ENCODE results near the gene TXNDC17.

TXNDC17 gene

DNA sequence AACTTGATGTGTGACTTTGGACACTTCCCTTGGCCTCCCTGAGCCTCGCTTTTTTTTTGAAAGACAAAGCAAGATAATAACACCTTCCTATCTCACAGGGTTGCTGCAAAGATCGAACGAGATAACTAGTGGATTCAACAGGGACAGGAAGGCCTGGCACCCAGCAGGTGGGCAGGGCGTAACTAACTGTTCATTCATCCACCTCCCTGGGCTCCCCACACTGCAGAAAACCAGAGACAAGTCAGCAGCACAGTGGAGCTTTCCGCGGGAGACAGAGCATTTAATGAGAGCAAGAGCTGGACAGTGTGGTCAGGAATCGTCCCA lies 43.6 kb downstream of the TXNDC17 start:
- H3K4me2 ChIP-seq (ENCODE audit: low read length), result no peak overlapping the region
- H3K36me3 ChIP-seq (ENCODE audit: control insufficient read depth, insufficient read depth, low read length), result no peaks in the 10 kb centered on the region
- no peaks in the 10 kb centered on the region for H3K27me3 ChIP-seq (ENCODE audit: control insufficient read depth, insufficient read depth, low read length)
- no peak overlapping the region for H3K4me3 ChIP-seq (ENCODE audit: low read depth, low read length)
- no peaks in the 10 kb centered on the region for H3K4me1 ChIP-seq
- H3K9me3 ChIP-seq (ENCODE audit: control insufficient read depth, low read length), result no peaks in the 10 kb centered on the region
- no peak overlapping the region for H3K27ac ChIP-seq
- H2AFZ ChIP-seq, result no peak overlapping the region
- no peak overlapping the region for H3K9ac ChIP-seq
- TF ChIP-seq, protein P1, sequence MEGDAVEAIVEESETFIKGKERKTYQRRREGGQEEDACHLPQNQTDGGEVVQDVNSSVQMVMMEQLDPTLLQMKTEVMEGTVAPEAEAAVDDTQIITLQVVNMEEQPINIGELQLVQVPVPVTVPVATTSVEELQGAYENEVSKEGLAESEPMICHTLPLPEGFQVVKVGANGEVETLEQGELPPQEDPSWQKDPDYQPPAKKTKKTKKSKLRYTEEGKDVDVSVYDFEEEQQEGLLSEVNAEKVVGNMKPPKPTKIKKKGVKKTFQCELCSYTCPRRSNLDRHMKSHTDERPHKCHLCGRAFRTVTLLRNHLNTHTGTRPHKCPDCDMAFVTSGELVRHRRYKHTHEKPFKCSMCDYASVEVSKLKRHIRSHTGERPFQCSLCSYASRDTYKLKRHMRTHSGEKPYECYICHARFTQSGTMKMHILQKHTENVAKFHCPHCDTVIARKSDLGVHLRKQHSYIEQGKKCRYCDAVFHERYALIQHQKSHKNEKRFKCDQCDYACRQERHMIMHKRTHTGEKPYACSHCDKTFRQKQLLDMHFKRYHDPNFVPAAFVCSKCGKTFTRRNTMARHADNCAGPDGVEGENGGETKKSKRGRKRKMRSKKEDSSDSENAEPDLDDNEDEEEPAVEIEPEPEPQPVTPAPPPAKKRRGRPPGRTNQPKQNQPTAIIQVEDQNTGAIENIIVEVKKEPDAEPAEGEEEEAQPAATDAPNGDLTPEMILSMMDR (IDR thresholded peaks at IDR 0.05), result no peak
- H3K79me2 ChIP-seq, result no peaks in the 10 kb centered on the region

DNA sequence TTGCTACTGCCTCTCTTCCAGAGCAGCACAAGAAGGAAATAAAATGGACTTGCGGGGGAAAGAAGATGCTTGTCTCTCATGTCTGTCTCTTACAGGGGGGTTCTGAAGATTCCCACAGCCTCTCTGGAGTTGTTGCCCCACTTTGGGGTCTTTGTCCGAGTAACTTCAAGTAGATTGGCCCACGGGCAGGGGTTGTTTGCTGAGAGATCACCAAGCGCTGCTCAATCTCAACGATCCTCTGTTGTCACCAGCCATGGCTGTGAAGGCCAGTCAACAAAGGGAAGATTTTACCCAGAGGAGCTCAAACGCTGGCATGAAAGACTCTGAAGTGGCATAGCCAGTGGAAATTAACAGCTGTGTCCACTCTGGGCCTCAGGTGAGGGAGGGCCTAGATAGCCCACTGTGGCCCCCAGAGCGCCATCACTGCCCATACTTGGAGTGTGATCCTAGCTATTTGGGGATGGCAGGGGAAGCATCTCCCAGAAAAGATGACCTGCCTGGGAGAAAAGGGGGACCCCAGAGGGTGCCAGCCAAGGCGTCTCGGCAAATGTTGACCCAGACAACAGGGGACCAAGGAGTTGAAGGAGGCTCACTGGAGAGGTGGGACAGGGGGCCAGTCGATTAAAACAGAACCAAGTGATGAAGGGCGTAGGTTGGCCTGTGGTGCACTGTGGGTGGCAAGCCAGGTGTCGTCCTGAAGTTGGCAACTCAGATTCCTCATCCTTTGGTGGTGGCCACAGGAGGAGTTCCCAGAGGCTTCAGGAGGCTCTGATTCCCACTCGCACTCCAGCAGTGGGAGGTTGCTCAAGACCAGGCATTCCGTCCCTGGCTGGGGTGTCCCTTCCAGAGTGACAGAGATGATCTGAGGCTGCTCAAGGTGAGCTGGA lies 44.3 kb downstream of the TXNDC17 start:
- no peak overlapping the region for H2AFZ ChIP-seq
- TF ChIP-seq, protein P1 (IDR thresholded peaks at IDR 0.05), result no peak
- no peak overlapping the region for H3K4me3 ChIP-seq (ENCODE audit: low read depth, low read length)
- no peaks in the 10 kb centered on the region for H3K36me3 ChIP-seq (ENCODE audit: control insufficient read depth, insufficient read depth, low read length)
- H3K27ac ChIP-seq, result no peak overlapping the region
- H3K9ac ChIP-seq, result no peak overlapping the region
- H3K4me1 ChIP-seq, result no peaks in the 10 kb centered on the region
- H3K9me3 ChIP-seq (ENCODE audit: control insufficient read depth, low read length), result no peaks in the 10 kb centered on the region
- H3K4me2 ChIP-seq (ENCODE audit: low read length), result no peak overlapping the region
- H3K79me2 ChIP-seq, result no peaks in the 10 kb centered on the region
- no peaks in the 10 kb centered on the region for H3K27me3 ChIP-seq (ENCODE audit: control insufficient read depth, insufficient read depth, low read length)

DNA sequence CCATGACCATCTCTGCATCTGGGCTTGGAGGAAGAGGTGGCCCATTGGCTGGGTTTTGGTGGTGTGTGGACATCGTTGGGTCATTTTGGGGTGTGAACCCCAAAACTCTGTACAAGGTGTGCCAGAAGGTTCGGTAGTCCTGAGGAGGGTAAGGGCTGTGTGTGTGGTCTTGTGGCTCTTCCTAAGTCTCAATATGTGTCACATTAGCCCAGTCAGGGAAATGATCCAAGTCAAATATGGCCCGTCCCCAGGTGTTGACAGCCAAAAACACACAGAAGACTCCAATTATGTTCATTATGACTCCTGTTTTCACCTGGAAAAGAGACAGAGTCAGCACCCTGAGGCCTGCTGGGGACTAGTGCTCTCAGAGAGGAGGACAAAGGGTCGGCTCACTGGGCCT lies 45.2 kb downstream of the TXNDC17 start:
- H3K27me3 ChIP-seq (ENCODE audit: control insufficient read depth, insufficient read depth, low read length), result no peaks in the 10 kb centered on the region
- no peaks in the 10 kb centered on the region for H3K79me2 ChIP-seq
- H3K27ac ChIP-seq, result no peak overlapping the region
- no peak overlapping the region for H3K4me3 ChIP-seq (ENCODE audit: low read depth, low read length)
- no peaks in the 10 kb centered on the region for H3K9me3 ChIP-seq (ENCODE audit: control insufficient read depth, low read length)
- H3K9ac ChIP-seq, result no peak overlapping the region
- no peak overlapping the region for H3K4me2 ChIP-seq (ENCODE audit: low read length)
- no peaks in the 10 kb centered on the region for H3K4me1 ChIP-seq
- no peak overlapping the region for H2AFZ ChIP-seq
- TF ChIP-seq, protein P1 (IDR thresholded peaks at IDR 0.05), result no peak
- H3K36me3 ChIP-seq (ENCODE audit: control insufficient read depth, insufficient read depth, low read length), result no peaks in the 10 kb centered on the region

DNA sequence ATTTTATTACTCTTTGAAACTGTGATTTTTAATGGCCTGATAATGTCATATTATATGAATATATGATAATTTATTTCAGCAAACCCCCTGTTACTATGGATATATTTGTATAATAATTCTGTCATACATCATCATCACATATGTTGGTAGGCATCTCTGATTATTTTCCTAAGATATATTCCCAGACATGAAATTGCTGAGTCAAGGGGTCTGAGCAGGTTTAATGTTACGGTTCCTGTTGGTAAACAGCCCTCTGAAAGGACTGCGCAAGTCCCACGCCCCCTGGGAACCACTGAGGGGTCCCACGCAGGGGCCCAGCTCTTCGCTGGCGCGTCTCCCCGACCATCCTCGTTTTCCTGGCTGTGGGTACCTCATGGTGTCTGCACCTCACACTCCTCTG lies 48.1 kb downstream of the TXNDC17 start:
- Histone ChIP-seq H3K79me2 (no peaks in the 10 kb centered on the region), H3K9me3 (ENCODE audit: control insufficient read depth, low read length) (no peaks in the 10 kb centered on the region), H3K4me1 (no peaks in the 10 kb centered on the region), H3K27ac (no peak overlapping the region), H3K9ac (no peak overlapping the region), H3K4me3 (ENCODE audit: low read depth, low read length) (no peak overlapping the region), H2AFZ (no peak overlapping the region), H3K36me3 (ENCODE audit: control insufficient read depth, insufficient read depth, low read length) (no peaks in the 10 kb centered on the region), H3K4me2 (ENCODE audit: low read length) (no peak overlapping the region), H3K27me3 (ENCODE audit: control insufficient read depth, insufficient read depth, low read length) (no peaks in the 10 kb centered on the region)
- TF ChIP-seq, protein P1 (IDR thresholded peaks at IDR 0.05), result no peak

DNA sequence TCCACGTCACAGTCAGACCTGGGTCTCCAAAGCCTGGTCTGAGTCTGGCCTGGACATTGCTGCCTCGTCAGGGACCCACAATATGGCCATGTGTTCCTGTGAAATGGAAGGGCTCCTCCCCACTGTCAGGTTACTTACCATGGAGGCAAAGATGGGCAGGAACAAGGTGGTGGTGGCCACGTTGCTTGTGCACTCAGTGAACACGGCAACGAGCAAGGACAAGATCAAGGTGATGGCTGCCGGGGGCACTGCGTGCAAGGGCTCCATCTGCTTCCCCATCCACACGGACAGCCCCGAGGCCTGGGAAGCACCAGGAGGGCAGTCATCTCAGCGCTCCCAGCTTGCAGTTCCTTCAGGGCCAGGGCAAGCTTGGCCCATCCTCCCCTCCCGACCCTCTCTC lies 49.8 kb downstream of the TXNDC17 start:
- H2AFZ ChIP-seq, result no peak overlapping the region
- H3K79me2 ChIP-seq, result no peaks in the 10 kb centered on the region
- H3K9ac ChIP-seq, result no peak overlapping the region
- no peaks in the 10 kb centered on the region for H3K36me3 ChIP-seq (ENCODE audit: control insufficient read depth, insufficient read depth, low read length)
- H3K4me1 ChIP-seq, result no peaks in the 10 kb centered on the region
- TF ChIP-seq, protein P1 (IDR thresholded peaks at IDR 0.05), result no peak
- H3K27me3 ChIP-seq (ENCODE audit: control insufficient read depth, insufficient read depth, low read length), result no peaks in the 10 kb centered on the region
- H3K9me3 ChIP-seq (ENCODE audit: control insufficient read depth, low read length), result no peaks in the 10 kb centered on the region
- no peak overlapping the region for H3K27ac ChIP-seq
- H3K4me3 ChIP-seq (ENCODE audit: low read depth, low read length), result no peak overlapping the region
- H3K4me2 ChIP-seq (ENCODE audit: low read length), result no peak overlapping the region

All from parathyroid adenoma (tissue), 2 donors.